Measurements from ENCODE around the gene HMSD. TPM values are rescaled to one million over a fixed set of nuclear protein-coding genes. Genes with fewer than 3 reads are reported as not detected.
A peak's percentile ranks its signal among the peaks of the same experiment; 100 is the strongest.

Gene HMSD
- polyA plus RNA-seq, 3 donors = not detected

- Mint-ChIP-seq H3K4me3 (no peak overlapping the region), H3K27me3 (ENCODE audit: low read depth in 3 of 3) (peaks cover 2 to 5% (median 4%) of the 10 kb centered on the region in 3 donors), H3K4me1 (peaks cover 15% of the 10 kb centered on the region), H3K27ac (peak overlapping the region in 1 of 7 donors; percentile 4), H3K9me3 (peaks cover 0 to 4% (median 2%) of the 10 kb centered on the region in 7 donors), H3K36me3 (no peaks in the 10 kb centered on the region)
- WGBS (ENCODE audit: insufficient coverage) = no CpG with 5 or more reads among the region's 3 CpGs
- intact Hi-C loops (cut with micrococcal nuclease) = no loop called here
- Histone ChIP-seq H4K20me1 (ENCODE audit: insufficient read depth, low read length) (no peaks in the 10 kb centered on the region), H3K27ac (ENCODE audit: low read depth in 1 of 2, low read length in 2 of 2) (no peak overlapping the region), H3K4me2 (replicated peaks; ENCODE audit: extremely low read depth, low read length, poor library complexity, severe bottlenecking) (no peak overlapping the region), H3K36me3 (replicated peaks in 1 of 2; ENCODE audit: control insufficient read depth in 1 of 2, insufficient read depth in 2 of 2, low read length in 2 of 2) (no peaks in the 10 kb centered on the region), H3K4me3 (replicated peaks in 1 of 3; ENCODE audit: low read depth in 2 of 3, low read length in 3 of 3) (no peak overlapping the region), H3K9ac (ENCODE audit: insufficient read depth, low read length, poor library complexity, severe bottlenecking) (no peak overlapping the region), H2AFZ (ENCODE audit: insufficient read depth, low read depth, low read length, poor library complexity, severe bottlenecking) (no peak overlapping the region), H3K27me3 (ENCODE audit: control insufficient read depth in 2 of 2, insufficient read depth in 2 of 2, low read length in 2 of 2) (no peaks in the 10 kb centered on the region), H3K9me3 (replicated peaks in 1 of 2; ENCODE audit: control insufficient read depth in 1 of 2, insufficient read depth in 1 of 2, low read length in 2 of 2) (no peaks in the 10 kb centered on the region), H3K79me2 (ENCODE audit: insufficient read depth, low read length) (no peaks in the 10 kb centered on the region), H3K4me1 (ENCODE audit: control insufficient read depth in 1 of 2, insufficient read depth in 2 of 2, low read length in 2 of 2) (peaks cover 5 to 9% of the 10 kb centered on the region in 2 donors)
- TF ChIP-seq CTCF (IDR thresholded peaks at IDR 0.05) = no peak
- DNase-seq = no peak
Observed at GRCh38 chr18:63947051-63947790, 1.9 kb upstream of the HMSD start.

GRCh38 chr18:63951302-63951705 is 2.2 kb downstream of the HMSD start:
- no peak for TF ChIP-seq CTCF (IDR thresholded peaks at IDR 0.05)
- Mint-ChIP-seq H3K4me1 (peaks cover 18% of the 10 kb centered on the region), H3K4me3 (no peak overlapping the region), H3K27ac (no peak overlapping the region), H3K9me3 (peaks cover 0 to 4% (median 0%) of the 10 kb centered on the region in 7 donors), H3K36me3 (no peaks in the 10 kb centered on the region), H3K27me3 (ENCODE audit: low read depth in 3 of 3) (peaks cover 0 to 4% (median 2%) of the 10 kb centered on the region in 3 donors)
- peaks cover 9 to 10% of the 10 kb centered on the region in 2 donors for H3K4me1 ChIP-seq (ENCODE audit: control insufficient read depth in 1 of 2, insufficient read depth in 2 of 2, low read length in 2 of 2)
- no peaks in the 10 kb centered on the region for H3K27me3 ChIP-seq (ENCODE audit: control insufficient read depth in 2 of 2, insufficient read depth in 2 of 2, low read length in 2 of 2)
- DNase-seq = no peak
- H3K4me3 ChIP-seq (replicated peaks in 1 of 3; ENCODE audit: low read depth in 2 of 3, low read length in 3 of 3) = no peak overlapping the region
- H3K4me2 ChIP-seq (replicated peaks; ENCODE audit: extremely low read depth, low read length, poor library complexity, severe bottlenecking) = no peak overlapping the region
- intact Hi-C loops (cut with micrococcal nuclease) = no loop called here
- H3K9ac ChIP-seq (ENCODE audit: insufficient read depth, low read length, poor library complexity, severe bottlenecking) = no peak overlapping the region
- H3K9me3 ChIP-seq (replicated peaks in 1 of 2; ENCODE audit: control insufficient read depth in 1 of 2, insufficient read depth in 1 of 2, low read length in 2 of 2) = no peaks in the 10 kb centered on the region
- no peaks in the 10 kb centered on the region for H4K20me1 ChIP-seq (ENCODE audit: insufficient read depth, low read length)
- H3K36me3 ChIP-seq (replicated peaks in 1 of 2; ENCODE audit: control insufficient read depth in 1 of 2, insufficient read depth in 2 of 2, low read length in 2 of 2) = no peaks in the 10 kb centered on the region
- no peaks in the 10 kb centered on the region for H3K79me2 ChIP-seq (ENCODE audit: insufficient read depth, low read length)
- 55% methylated on average over 2 of the region's 4 CpGs for WGBS (ENCODE audit: insufficient coverage)
- no peak overlapping the region for H2AFZ ChIP-seq (ENCODE audit: insufficient read depth, low read depth, low read length, poor library complexity, severe bottlenecking)
- no peak overlapping the region for H3K27ac ChIP-seq (ENCODE audit: low read depth in 1 of 2, low read length in 2 of 2)
